GM20000 (cell line): ENCODE data around the gene C13orf42.

ENCODE experiments used
- DNase-seq: peaks from one replicate; pipeline ENCODE4 v3.0.0; 2012; ENCODE audit warnings: low spot score
- TF ChIP-seq, protein P1 (sequence below): IDR thresholded peaks from 2 replicates; pipeline ENCODE4 v1.5.1; 2012; ENCODE audit warnings: mild to moderate bottlenecking, control low read depth; ENCODE audit errors: extremely low read depth, missing control alignments

The C13orf42 gene

DNA sequence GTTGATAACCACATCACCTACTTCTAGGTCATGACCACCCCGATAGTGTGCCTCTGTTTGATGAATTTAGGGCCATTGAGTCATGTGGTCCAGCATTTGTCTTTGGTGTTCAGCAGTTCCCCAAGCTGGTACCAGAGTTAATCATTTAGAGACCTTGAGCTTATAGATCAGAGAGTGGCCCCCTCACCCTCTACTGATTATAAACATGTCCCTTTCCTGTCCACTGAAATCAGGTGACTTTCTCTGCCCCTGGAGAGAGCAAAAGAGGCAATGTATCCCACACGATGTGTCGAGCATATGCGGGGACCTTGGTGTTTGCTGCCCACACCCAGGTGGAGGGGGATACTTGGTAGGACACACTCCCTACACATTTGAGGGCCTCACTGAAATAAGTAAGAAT, 46.3 kb downstream of the C13orf42 start:
- TF ChIP-seq, protein P1, sequence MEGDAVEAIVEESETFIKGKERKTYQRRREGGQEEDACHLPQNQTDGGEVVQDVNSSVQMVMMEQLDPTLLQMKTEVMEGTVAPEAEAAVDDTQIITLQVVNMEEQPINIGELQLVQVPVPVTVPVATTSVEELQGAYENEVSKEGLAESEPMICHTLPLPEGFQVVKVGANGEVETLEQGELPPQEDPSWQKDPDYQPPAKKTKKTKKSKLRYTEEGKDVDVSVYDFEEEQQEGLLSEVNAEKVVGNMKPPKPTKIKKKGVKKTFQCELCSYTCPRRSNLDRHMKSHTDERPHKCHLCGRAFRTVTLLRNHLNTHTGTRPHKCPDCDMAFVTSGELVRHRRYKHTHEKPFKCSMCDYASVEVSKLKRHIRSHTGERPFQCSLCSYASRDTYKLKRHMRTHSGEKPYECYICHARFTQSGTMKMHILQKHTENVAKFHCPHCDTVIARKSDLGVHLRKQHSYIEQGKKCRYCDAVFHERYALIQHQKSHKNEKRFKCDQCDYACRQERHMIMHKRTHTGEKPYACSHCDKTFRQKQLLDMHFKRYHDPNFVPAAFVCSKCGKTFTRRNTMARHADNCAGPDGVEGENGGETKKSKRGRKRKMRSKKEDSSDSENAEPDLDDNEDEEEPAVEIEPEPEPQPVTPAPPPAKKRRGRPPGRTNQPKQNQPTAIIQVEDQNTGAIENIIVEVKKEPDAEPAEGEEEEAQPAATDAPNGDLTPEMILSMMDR: no peak
- no peak for DNase-seq

DNA sequence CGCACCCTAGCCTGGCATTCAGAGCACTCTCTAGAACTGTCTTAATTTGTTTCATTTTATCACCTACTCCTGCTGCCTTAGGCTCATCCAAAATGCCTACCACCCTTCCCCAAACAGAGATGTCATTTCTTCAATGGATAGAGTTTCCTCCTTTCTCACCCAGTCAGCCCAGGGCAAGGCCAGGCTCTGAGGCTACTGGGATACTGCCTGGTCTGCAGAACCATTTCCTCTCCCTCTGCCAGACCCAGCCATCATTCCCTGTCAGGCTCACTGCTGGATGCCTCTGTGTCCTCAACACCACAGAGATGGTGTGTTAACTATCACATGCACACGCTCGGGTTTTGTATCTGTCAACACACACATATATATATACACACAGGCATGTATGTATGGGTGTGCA, 47.2 kb downstream of the C13orf42 start:
- TF ChIP-seq, protein P1: no peak
- no peak for DNase-seq

DNA sequence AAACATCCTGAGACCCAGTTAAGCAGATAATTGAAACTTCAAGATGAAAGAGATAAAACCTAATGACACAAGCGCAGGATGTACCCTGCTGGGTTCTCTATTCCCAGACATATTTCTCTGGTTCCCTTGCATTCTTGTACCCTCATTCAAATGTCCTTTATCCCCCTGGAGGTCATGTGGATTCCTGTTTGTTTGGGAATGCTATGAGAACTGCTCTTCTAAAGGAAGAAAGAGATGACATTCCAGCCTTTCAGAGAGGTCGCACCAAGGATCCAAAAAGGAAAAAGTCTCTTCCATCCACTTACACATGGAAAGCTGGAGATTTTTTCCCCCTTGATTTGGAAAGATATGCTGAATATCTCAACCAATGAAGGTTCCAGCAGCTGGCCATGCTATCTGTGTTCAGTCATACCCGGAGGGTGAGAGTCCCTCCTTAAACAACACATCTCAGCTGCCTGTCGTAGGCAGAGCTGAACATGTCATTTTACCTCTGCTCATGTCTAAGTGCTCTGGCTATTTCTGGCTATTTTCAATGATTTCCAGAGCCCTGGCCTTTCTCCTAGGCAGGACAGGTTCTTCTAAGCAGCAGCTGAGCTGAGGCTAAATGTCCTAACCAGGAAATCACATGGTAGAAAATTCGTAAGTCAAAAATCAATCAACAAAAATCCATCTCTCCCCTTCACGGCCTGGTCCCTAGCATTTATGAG, 52.5 kb downstream of the C13orf42 start:
- no peak for DNase-seq
- TF ChIP-seq, protein P1: no peak

DNA sequence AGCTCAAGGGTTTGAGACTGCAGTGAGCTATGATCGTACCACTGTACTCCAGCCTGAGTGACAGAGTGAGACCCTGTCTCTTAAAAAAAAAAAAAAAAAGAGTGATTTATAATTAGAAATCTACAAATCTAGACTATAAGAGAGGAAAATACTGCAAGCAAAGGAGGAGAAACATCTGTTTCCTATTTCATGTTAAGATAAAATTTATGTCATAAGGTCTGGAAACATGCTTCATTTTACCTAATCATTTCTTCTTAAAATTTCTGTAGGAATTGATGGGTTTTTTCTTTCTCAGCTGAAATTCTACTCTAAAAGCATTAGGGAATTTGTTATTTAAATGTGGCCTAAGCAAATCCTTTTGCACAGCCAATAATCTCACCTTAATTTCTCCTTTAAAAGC, 53.2 kb downstream of the C13orf42 start:
- DNase-seq: no peak
- TF ChIP-seq, protein P1: no peak

DNA sequence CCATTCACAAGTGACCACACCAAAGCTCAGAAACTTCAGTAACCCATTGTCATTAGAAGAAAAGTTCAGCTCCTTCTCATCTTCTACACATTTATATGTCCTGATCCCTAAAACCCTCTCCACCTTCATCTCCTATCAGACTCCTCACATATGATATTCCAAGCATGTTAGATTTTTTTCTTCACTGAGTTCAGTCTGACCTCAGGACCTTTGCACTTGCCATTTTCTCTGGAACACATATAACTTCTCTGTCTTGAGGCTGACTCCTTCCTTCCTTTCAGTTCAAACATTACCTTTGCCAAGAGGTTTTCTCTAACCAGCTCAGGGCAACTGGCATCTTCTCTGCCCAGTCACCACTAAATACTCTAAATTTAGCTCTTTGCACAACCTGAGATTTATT, 54.1 kb downstream of the C13orf42 start:
- no peak for DNase-seq
- TF ChIP-seq, protein P1: no peak

DNA sequence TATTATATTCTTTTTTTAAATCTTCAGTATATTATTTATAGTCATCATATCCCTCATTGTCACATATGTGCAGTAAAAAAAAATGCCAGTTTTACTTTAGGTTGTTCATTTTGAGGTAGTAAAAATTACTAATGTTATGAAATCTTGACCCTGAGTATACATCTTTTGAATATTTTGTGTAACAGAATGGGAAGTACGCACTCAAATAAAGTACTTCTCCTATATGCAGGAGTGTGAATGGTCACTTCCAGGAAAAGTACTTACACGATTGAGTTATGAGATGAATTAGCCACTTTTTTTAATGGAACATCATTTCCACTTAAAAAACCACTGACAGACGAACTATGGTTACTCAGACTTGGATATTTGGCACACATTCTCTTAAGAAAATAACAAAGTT, 58.5 kb downstream of the C13orf42 start:
- no peak for DNase-seq
- TF ChIP-seq, protein P1: no peak

DNA sequence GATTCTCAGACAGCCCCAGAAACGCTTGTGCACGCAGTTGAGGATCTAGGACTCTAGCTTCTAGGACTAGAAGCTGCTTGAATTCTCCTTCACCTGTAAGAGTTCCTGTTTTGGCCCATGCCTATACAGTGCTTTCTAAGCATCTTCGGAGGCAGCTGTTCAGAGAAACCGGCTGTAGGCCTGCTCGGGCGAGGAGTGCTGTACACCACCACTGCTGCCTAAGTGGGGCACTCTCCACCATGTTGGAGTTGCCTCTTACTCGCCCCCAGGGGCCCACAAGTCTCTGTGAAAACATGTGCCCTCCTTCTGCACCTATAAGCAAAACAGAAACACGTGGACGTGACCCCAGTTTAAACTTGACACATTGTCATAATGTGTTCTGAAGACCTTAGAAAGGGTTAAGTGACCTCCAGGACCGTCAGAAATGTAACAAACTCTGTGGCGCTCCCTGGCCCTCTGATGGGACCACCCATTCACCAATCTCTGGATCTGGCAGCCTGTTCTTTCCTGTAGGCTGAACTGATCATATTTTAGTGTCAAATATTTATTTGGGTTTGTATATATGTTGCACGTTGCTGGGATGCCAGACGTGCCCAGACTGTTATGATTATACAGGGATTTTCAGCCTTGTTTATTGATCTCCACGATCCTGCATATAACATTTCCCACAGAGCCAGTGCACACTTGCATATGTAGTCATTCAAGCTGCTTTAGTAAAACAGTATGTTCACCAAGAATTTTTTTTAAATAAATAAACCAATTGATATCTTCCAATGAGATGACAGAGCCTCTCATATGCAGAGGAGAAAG, 60.8 kb downstream of the C13orf42 start:
- TF ChIP-seq, protein P1: no peak
- no peak for DNase-seq
